B cell (primary cell): ENCODE data around the gene MDFIC2. TPM values are rescaled to one million over a fixed set of nuclear protein-coding genes. Genes with fewer than 3 reads are reported as not detected.

ENCODE experiments used
- ATAC-seq: fragments of 200-7000 bp; cut with Tn5 transposase; one replicate; pipeline ENCODE4 v1.10.0; 2021; ENCODE audit warnings: low read depth, mild to moderate bottlenecking, moderate number of reproducible peaks, moderate library complexity
- CTCF ChIA-PET: fragments of 350-600 bp; sonication (Branson Sonifier 250); formaldehyde crosslinking; loops from one replicate; lab custom pipeline; 2021; ENCODE audit warnings: antibody characterized with exemption, inconsistent platforms; lab: Charles Lee
- POLR2A ChIA-PET: fragments of 350-600 bp; sonication (Branson Sonifier 250); formaldehyde crosslinking; loops from one replicate; lab custom pipeline; 2021; ENCODE audit warnings: antibody characterized with exemption; lab: Charles Lee
- DNase-seq: peaks from one replicate; pipeline ENCODE4 v3.0.0; 2013
- H2AFZ ChIP-seq: 2 replicates; pipeline ENCODE4 v1.6.1; 2012; ENCODE audit warnings: mild to moderate bottlenecking, low read depth, low read length; ENCODE audit not compliant: insufficient read depth, poor library complexity, severe bottlenecking
- H3K27ac ChIP-seq, 2 donors: 1 replicate in 1 of 2; 2 replicates in 1 of 2; pipeline ENCODE4 v1.5.1; 2012 to 2013; ENCODE audit warnings: low read length in 2 of 2, mild to moderate bottlenecking in 2 of 2, moderate library complexity in 1 of 2
- H3K27me3 ChIP-seq, 4 experiments: fragments of 200-600 bp in 1 of 4; sonication (generic) in 1 of 4; replicated peaks in 1 of 4; 1 replicate in 2 of 4; 2 replicates in 2 of 4; pipeline versions ENCODE4 v1.6.1 to v1.7.0; 2013 to 2016; ENCODE audit warnings: low read length in 3 of 4, mild to moderate bottlenecking in 2 of 4, mixed read lengths in 1 of 4, moderate library complexity in 1 of 4; ENCODE audit not compliant: insufficient read depth in 4 of 4, control insufficient read depth in 3 of 4; ENCODE audit errors: control extremely low read depth in 1 of 4
- H3K36me3 ChIP-seq, 2 experiments: replicated peaks in 1 of 2; 1 replicate in 1 of 2; 2 replicates in 1 of 2; pipeline versions ENCODE4 v1.6.1 to v1.7.1; 2013; ENCODE audit warnings: low read length in 1 of 2; ENCODE audit not compliant: insufficient read depth in 2 of 2, control insufficient read depth in 1 of 2; ENCODE audit errors: control extremely low read depth in 1 of 2, extremely low read depth in 1 of 2
- H3K4me1 ChIP-seq, 2 donors: fragments of 200-600 bp in 1 of 2; sonication (generic) in 1 of 2; 1 replicate in 1 of 2; 2 replicates in 1 of 2; pipeline versions ENCODE4 v1.5.1 to v1.6.1; 2013 to 2017; ENCODE audit warnings: low read length in 2 of 2; ENCODE audit not compliant: control insufficient read depth in 2 of 2, insufficient read depth in 2 of 2
- H3K4me2 ChIP-seq: replicated peaks from 2 replicates; pipeline ENCODE3; 2012; ENCODE audit warnings: mild to moderate bottlenecking, low read depth, low read length; ENCODE audit not compliant: poor library complexity, severe bottlenecking
- H3K4me3 ChIP-seq, 5 experiments: fragments of 200-600 bp in 1 of 5; sonication (generic) in 1 of 5; 1 replicate in 3 of 5; 2 replicates in 2 of 5; pipeline versions ENCODE4 v1.5.1 to v1.7.0; 2011 to 2016; ENCODE audit warnings: low read length in 4 of 5, mild to moderate bottlenecking in 4 of 5, low read depth in 2 of 5, control low read depth in 1 of 5, moderate library complexity in 1 of 5; ENCODE audit not compliant: insufficient read depth in 1 of 5; ENCODE audit errors: control extremely low read depth in 1 of 5, extremely low read depth in 1 of 5
- H3K79me2 ChIP-seq: fragments of 200-600 bp; sonication (generic); one replicate; pipeline ENCODE4 v1.6.0; 2016; ENCODE audit warnings: low read length; ENCODE audit not compliant: control insufficient read depth, insufficient read depth
- H3K9ac ChIP-seq: fragments of 200-600 bp; sonication (generic); 2 replicates; pipeline ENCODE4 v1.6.1; 2017; ENCODE audit warnings: mild to moderate bottlenecking, low read length, moderate library complexity
- H3K9me3 ChIP-seq, 3 donors: one replicate each; pipeline versions ENCODE4 v1.6.1 to v1.7.1; 2013; ENCODE audit warnings: low read length in 2 of 3; ENCODE audit not compliant: control insufficient read depth in 2 of 3, insufficient read depth in 1 of 3; ENCODE audit errors: control extremely low read depth in 1 of 3
- H4K20me1 ChIP-seq: 2 replicates; pipeline ENCODE4 v1.6.0; 2012; ENCODE audit warnings: mild to moderate bottlenecking, low read length; ENCODE audit not compliant: insufficient read depth, control insufficient read depth, poor library complexity, severe bottlenecking
- H3K27ac Mint-ChIP-seq: one replicate; pipeline ENCODE4 v1.8.0; 2021; ENCODE audit warnings: mixed read lengths
- H3K27me3 Mint-ChIP-seq: one replicate; pipeline ENCODE4 v1.8.0; 2021; ENCODE audit warnings: mixed read lengths
- H3K4me1 Mint-ChIP-seq: one replicate; pipeline ENCODE4 v1.8.0; 2021; ENCODE audit warnings: mixed read lengths
- H3K4me3 Mint-ChIP-seq: one replicate; pipeline ENCODE4 v1.8.0; 2021; ENCODE audit warnings: mixed read lengths
- H3K9me3 Mint-ChIP-seq: one replicate; pipeline ENCODE4 v1.8.0; 2022; ENCODE audit warnings: mixed read lengths; ENCODE audit not compliant: insufficient read depth
- CTCF ChIP-seq: fragments of 200-600 bp; IDR thresholded peaks from one replicate; pipeline ENCODE4 v1.8.0; 2022; ENCODE audit warnings: antibody characterized with exemption, mild to moderate bottlenecking
- EZH2 ChIP-seq: IDR thresholded peaks from 2 replicates; pipeline ENCODE4 v1.6.1; 2012; ENCODE audit warnings: borderline replicate concordance, low read depth, mild to moderate bottlenecking, moderate library complexity, low read length; ENCODE audit not compliant: insufficient read depth, poor library complexity, severe bottlenecking
- WGBS: methylation state at CpG from one replicate; pipeline ENCODE4 v1.1.5; 2013; ENCODE audit warnings: missing lambda C conversion rate; ENCODE audit not compliant: insufficient coverage; 5-methylcytosine and 5-hydroxymethylcytosine counted together
- intact Hi-C: fragments of 100-400 bp; cut with micrococcal nuclease; formaldehyde crosslinking; loops from one replicate; pipeline ENCODE4 v1.10.0; 2022
- polyA plus RNA-seq: library from polyadenylated mRNA; depleted of rRNA; stranded (reverse); fragments of >200 nt; gene quantifications from 2 replicates; pipeline ENCODE4 v1.2.3, GENCODE V29; 2012
- total RNA-seq, 2 donors: library from RNA; stranded (reverse); fragments of 120-200 nt in 1 of 2; gene quantifications; 1 replicate in 1 of 2; 2 replicates in 1 of 2; pipeline versions ENCODE4 v1.2.3 to v1.2.4, GENCODE V29; 2013 to 2022

The MDFIC2 gene
- total and polyA plus RNA-seq, 2 donors (not counting 1 experiment from before 2014, with no cell fraction given) = not detected

DNA sequence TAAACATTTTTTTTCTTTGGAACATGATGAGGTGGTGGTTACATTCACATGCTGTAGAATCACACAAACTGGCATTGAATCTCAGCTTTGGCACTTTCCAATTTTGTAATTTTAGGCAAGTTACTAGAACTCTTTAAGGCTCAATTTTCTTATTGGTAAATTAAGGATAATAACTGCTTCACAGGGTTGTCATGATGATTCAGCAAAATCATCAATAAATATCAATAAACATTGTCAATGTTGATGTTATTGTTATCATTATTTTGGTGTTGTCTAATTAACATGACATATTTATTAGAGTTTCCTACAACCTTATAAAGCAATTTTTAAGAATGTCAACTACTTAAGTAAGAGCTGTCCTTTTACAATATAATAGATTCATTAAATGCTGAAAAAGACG lies 1.6 kb downstream of the MDFIC2 start:
- CTCF ChIA-PET = no interaction called here
- intact Hi-C loops = no loop called here
- no peak overlapping the region for H2AFZ ChIP-seq

DNA sequence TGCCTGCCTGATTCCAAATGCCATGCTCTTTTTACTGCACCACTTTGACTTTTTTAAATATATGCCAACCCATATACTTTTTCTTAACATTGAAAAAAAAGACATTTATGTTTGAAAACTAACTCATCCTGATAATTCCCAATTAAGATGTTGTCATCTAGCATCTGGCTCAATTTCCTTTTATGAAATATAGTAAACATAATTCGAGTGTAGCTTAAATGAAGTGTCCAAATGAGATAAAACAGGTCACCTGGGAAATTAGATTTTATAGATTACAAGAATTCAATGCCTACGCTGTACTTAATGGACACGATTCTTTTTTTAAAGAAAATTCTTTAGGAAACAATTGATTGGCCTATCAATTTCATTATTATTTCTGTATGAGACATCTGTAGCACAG lies 2.8 kb downstream of the MDFIC2 start:
- Mint-ChIP-seq H3K4me1 (no peaks in the 10 kb centered on the region), H3K27me3 (no peaks in the 10 kb centered on the region), H3K9me3 (no peaks in the 10 kb centered on the region), H3K27ac (no peak overlapping the region), H3K4me3 (no peak overlapping the region)
- TF ChIP-seq EZH2 (no peak), CTCF (no peak)
- Histone ChIP-seq H3K4me1 (no peaks in the 10 kb centered on the region), H2AFZ (no peak overlapping the region), H3K36me3 (no peaks in the 10 kb centered on the region), H3K9ac (no peak overlapping the region), H3K79me2 (no peaks in the 10 kb centered on the region), H4K20me1 (no peaks in the 10 kb centered on the region), H3K27me3 (peaks cover 0 to 3% (median 0%) of the 10 kb centered on the region in 4 experiments), H3K27ac (no peak overlapping the region), H3K9me3 (no peaks in the 10 kb centered on the region), H3K4me2 (no peak overlapping the region), H3K4me3 (no peak overlapping the region)
- DNase-seq = no peak
- POLR2A ChIA-PET = no interaction called here
- CTCF ChIA-PET = no interaction called here
- no CpG with 5 or more reads among the region's 3 CpGs for WGBS
- intact Hi-C loops = no loop called here
- no peak for ATAC-seq

More for the DNA sequence above, 1.6 kb downstream of the MDFIC2 start:
- no peaks in the 10 kb centered on the region for H3K36me3 ChIP-seq
- WGBS = no CpG with 5 or more reads among the region's 1 CpG
- H3K79me2 ChIP-seq = no peaks in the 10 kb centered on the region
- no peak for DNase-seq
- POLR2A ChIA-PET = no interaction called here
- peaks cover 0 to 3% (median 0%) of the 10 kb centered on the region in 4 experiments for H3K27me3 ChIP-seq
- Mint-ChIP-seq H3K27ac (no peak overlapping the region), H3K27me3 (no peaks in the 10 kb centered on the region), H3K4me1 (no peaks in the 10 kb centered on the region), H3K9me3 (no peaks in the 10 kb centered on the region), H3K4me3 (no peak overlapping the region)
- TF ChIP-seq CTCF (no peak), EZH2 (no peak)
- no peak overlapping the region for H3K9ac ChIP-seq
- H3K27ac ChIP-seq = no peak overlapping the region
- no peak overlapping the region for H3K4me3 ChIP-seq
- no peaks in the 10 kb centered on the region for H3K4me1 ChIP-seq
- no peaks in the 10 kb centered on the region for H4K20me1 ChIP-seq
- H3K4me2 ChIP-seq = no peak overlapping the region
- H3K9me3 ChIP-seq = no peaks in the 10 kb centered on the region
- ATAC-seq = no peak
